Testis (tissue), 2 donors: Measurements from ENCODE around the gene EGFL8.

Source experiments
- CTCF ChIP-seq, 3 experiments: fragments of 450-650 bp in 2 of 3; fragments of 200-600 bp in 1 of 3; sonication (generic) in 1 of 3; IDR thresholded peaks; one replicate each; pipeline ENCODE4 v1.5.1; 2016 to 2019; ENCODE audit warnings: antibody characterized with exemption in 3 of 3, mild to moderate bottlenecking in 2 of 3, moderate library complexity in 1 of 3
- POLR2A ChIP-seq: fragments of 450-650 bp; IDR thresholded peaks from one replicate; pipeline ENCODE4 v1.6.1; 2017; ENCODE audit warnings: antibody characterized with exemption, mild to moderate bottlenecking, moderate library complexity

GRCh38 chr6:32183483-32184083 lies 19.2 kb downstream of the EGFL8 start:
- TF ChIP-seq CTCF (IDR thresholded peaks at IDR 0.05), result no peak
- TF ChIP-seq POLR2A, result no peak
